Measurements from ENCODE around the gene DISC1. TPM values are rescaled to one million over a fixed set of nuclear protein-coding genes. Genes with fewer than 3 reads are reported as not detected.

DISC1 gene
- total RNA-seq, 1 donor from 2014 or later = 3.0 TPM

DNA sequence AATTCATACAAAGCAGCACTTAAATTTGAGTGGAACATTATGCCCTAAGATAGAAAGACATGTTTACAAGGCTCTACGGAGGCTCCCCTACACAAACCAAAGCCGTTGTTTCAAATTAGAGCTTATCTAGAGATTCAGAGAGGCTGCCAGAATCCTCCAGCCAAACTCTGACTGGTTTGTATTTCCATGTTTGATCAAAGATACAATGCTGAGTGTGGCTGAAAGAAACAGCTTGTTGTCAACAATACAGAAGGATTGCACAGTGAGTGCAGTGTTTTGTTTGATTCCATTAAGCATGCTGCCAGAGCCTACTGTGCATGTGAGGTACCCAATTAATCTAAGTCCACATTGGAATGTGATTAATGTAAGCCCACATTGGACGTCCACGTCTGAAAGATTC, 402.7 kb downstream of the DISC1 start:
- DNase-seq (ENCODE audit: low read depth in 2 of 2) = no peak

DNA sequence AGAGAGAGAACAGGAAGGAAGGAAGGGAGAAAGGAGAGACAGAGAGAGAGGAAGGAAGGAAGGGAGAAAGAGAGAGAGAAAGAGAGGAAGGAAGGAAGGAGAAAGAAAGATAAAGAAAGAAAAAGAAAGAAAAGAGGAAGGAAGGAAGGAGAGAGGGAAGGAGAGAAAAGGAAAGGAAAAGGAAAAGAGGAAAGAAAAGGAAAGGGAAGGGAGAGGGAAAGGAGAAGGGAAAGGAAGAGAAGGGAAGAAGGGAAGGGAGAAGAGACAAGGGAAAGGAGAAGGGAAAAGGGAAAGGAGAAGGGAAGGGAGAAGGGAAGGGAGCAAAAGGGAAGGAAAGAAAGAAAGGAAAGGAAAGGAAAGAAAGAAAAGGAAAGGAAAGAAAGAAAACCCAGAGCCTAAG, 404.6 kb downstream of the DISC1 start:
- DNase-seq (ENCODE audit: low read depth in 2 of 2) = no peak

DNA sequence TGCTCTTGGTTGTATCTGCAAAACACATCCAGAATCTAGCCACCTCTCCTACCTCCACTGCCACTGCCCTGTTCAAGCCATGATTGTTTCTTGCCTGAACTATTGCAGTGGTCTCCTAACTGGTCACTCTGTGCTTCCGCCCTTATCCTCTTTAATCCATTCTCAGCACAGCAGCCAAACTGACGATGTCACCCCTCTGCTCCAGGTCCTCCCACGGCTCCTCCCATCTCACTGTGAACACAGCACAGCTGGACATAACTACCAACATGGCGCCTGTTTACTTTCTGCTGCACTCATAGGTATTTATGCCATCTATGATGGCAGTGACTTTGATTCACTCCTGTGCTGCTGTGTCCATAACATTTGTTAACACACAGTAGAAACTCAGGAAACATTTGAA, 406.7 kb downstream of the DISC1 start:
- DNase-seq (ENCODE audit: low read depth in 2 of 2) = no peak

- DNase-seq (ENCODE audit: low read depth in 2 of 2) = no peak
These were observed 408.0 kb downstream of the DISC1 start for GRCh38 chr1:232034556-232034955.

DNA sequence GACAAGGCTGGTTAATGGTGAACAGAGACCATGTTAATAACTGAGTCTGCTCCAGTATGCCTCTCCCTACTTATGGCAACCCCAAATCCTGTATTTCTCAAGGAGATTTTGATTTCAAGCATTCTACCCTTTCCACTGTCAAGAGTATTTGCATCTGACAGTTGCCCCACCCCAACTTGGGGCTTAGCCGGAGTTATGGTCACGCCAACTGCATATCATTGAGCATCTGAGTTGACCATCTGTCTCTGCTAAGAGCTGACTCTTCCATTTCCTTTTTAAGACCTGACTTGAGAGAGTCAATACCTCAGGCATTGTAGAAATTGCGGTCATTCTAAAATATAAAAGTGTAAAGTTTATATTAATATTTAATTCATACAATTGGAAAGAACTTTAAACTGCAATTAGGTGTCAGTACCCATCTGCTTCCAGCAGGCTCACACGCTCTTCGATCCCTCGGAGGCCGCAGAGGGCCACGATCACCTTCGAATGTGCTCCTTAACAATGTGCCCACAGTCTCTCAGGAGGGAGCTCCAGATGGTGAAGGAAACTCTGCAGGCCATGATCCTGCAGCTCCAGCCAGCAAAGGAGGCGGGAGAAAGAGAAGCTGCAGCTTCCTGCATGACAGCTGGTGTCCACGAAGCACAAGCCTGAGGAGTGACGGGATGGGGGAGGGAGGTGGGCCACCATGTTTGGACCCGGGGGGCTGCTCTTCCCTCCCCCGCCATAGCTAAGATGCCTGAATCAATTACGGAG, 409.8 kb downstream of the DISC1 start:
- DNase-seq (ENCODE audit: low read depth in 2 of 2) = no peak

DNA sequence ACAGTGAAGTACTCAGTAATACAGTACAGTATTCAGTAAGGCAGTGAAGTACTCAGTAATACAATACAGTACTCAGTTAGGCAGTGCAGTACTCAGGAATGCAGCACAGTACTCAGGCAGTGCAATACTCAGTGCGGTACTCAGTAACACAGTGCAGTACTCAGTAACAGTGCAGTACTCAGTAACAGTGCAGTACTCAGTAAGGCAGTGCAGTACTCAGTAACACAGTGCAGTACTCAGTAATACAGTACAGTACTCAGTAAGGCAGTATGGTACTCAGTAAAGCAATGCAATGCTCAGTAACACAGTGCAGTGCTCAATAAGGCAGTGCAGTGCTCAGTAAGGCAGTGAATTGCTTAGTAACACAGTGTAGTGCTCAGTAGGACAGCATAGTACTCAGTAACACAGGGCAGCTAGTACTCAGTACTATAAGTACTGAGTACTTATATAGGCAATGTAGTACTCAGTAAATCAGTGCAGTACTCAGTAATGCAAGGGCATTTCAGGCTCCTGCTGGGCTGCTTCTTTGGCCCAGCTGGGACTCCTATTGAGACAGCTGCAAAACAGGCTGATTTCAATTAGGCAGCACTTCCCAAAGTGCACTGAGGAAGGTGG, 411.3 kb downstream of the DISC1 start:
- no peak for DNase-seq (ENCODE audit: low read depth in 2 of 2)

DNA sequence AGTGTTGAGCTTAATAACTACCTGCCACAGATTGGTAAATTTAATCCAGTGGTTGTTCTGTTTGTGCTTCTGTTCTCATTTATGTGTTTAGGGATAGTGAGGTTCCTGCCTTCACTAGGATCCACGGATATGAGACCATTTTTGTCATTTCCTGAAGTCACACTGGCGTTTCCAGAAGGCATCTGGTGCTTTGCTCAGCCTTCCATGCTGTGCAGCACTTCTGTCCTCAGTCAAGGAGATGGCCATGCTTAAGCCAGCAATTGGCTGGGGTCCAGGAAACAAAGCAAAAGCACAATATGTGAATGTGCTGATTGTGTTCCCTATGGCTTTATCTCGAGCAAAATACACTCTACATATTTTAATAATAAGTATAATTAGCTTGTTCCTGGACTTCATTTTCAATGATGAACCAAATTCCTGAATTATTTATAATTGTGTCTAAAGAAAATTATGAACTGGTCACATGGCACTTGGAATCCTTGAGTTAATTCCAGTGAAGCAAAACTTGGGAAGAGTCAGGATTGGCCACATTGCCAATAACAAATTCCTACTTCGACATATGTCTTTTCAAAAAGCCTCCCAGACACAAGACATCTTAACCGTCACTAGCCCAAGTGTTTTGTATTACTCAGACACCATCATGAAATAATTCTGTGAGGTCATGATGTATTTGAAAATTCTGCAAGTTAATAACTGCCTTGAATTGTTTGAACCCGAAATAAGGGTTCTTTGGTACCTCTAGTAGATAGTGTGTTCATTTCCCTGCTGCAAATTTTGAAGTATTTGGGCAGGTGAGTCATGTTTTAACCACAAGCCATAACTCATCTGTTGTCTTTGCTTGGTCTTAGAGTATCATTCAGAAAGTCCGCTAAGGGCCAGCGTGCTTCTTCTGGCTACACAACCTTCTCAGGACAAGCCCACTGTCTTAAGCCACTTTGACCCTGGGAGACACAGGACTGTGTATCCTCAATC, 412.4 kb downstream of the DISC1 start:
- peak; percentile 18 to 75 for DNase-seq (ENCODE audit: low read depth in 2 of 2)

DNA sequence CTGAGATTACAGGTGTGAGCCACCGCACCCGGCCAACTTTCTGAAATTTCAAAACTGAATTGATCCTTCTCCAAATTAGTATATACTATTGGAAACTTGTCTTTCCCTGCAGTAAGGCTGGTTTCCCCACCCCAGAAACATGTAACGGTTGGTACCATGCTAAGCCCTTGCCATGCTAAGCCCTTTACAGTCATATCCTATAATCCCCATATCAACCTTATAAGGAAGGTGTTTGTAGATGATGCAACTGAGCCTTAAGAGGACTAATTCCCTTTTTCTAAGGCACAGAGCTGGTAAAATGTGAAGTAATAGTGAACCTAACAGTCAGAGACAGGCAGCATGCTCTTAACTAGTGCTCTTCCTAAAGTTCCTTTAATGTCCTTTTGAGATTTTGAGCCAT, 413.7 kb downstream of the DISC1 start:
- no peak for DNase-seq (ENCODE audit: low read depth in 2 of 2)

GRCh38 chr1:232044728-232045127, 418.1 kb downstream of the DISC1 start:
- no peak for DNase-seq (ENCODE audit: low read depth in 2 of 2)

DNA sequence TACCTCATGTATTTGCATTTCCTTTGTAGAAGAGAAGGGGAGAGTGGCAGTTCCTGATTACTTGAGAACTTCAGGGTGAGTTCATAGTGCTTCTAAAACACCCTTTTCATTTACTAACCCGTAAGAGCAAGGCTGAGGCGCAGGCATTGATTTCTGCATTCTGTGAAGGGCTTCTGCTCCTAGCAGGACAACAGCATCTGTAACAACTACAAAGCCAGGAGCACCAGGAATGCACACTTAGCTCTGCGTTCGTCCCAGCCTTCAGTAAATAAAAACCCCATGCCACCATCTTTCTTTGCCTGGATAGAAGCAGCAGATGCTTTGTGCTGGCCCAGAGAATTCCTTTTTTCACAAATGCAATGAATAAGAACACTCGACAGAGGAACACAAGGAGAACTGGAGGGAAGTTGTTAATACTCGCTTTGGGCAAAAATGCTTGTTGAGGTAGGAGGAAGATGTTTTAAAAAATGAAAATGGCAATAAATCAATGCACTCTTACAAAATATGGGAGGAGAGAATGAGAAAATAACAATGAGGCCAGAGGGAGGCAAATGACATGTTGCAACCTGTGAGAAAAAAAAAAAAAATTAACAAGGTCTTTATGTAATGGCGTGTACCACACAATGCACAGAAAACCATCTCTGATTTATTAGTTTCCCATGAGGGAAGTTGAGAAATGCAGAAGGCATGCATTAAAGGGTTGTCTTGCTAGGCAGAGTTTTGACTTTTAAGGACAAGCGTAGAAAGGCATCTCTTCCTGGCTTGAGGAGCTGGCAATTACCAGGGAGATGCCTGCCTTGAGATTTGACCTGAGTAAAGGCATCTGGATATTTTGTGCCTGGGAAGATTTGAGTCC, 418.8 kb downstream of the DISC1 start:
- no peak for DNase-seq (ENCODE audit: low read depth in 2 of 2)

- DNase-seq (ENCODE audit: low read depth in 2 of 2) = peak in 1 of 2 donors; percentile 15
These were observed 420.1 kb downstream of the DISC1 start for GRCh38 chr1:232046451-232047306.

GRCh38 chr1:232047473-232047872, 420.9 kb downstream of the DISC1 start:
- peak in 1 of 2 donors; percentile 2 for DNase-seq (ENCODE audit: low read depth in 2 of 2)

DNA sequence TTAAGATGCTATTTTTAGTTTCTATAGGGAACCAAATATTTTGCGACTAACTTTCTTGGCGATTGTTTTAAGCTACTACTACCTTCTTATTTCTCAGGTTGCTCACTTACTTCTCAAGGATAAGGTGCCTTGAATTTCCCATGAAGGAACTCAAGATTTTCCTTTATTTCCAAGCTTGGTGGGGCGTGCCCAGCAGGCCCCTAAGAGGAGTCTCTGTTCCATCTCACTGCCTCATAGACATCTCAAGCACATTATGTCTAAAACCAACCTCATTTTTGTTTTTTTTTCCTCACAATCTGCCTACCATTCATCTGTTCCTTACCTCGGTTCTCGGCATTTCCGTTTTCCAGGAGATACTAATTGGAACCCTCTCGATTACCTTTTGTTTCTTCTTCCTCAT, 421.9 kb downstream of the DISC1 start:
- no peak for DNase-seq (ENCODE audit: low read depth in 2 of 2)

DNA sequence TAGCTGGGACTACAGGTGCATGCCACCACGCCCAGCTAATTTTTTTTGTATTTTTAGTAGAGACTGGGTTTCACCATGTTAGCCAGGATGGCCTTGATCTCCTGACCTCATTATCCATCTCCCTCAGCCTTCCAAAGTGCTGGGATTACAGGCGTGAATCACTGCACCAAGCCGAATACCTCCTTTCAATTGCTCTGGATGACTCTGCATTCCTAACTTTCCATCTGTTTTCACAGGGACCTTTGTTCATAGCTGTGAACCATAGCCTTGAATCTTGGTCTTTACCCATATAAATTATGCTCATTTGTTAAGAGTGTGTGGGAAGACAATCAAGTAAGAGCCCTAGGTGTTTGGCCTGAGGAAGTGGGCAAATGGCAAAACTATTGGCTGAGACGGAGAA, 422.7 kb downstream of the DISC1 start:
- no peak for DNase-seq (ENCODE audit: low read depth in 2 of 2)

DNA sequence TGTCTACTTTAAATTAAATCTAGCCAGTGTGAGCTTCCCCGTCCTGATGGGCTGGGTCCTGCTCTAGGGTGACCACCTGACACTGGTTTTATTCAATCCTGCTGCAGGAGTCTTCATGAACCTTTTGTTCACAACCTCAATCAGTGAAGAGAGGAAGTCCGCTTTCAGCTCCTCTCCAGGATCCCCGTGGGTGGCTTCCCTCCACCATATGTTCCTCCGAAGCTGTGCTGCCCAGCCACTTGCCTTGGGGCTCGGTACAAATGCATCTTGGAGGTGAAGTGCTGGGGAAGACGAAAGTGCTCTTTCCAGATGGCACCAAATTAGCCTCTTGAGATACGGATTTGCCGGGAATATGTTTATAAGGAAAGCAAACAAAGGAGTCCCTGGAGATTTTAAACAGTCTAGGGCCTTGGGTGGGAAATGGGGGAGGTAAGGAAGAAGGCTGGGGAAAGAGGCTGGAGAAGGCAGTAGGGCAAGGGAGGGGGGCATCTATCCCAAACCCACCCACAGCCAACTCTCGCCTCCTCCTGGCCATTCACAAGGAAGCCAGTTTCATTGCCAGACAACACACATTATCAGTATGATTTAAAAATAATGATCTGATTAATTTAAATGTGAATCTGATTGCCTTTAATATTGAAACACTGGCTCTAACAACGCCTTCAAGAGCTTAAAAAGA, 430.8 kb downstream of the DISC1 start:
- DNase-seq (ENCODE audit: low read depth in 2 of 2) = no peak

- DNase-seq (ENCODE audit: low read depth in 2 of 2) = no peak
These were observed 431.3 kb downstream of the DISC1 start for GRCh38 chr1:232057896-232058274.

DNA sequence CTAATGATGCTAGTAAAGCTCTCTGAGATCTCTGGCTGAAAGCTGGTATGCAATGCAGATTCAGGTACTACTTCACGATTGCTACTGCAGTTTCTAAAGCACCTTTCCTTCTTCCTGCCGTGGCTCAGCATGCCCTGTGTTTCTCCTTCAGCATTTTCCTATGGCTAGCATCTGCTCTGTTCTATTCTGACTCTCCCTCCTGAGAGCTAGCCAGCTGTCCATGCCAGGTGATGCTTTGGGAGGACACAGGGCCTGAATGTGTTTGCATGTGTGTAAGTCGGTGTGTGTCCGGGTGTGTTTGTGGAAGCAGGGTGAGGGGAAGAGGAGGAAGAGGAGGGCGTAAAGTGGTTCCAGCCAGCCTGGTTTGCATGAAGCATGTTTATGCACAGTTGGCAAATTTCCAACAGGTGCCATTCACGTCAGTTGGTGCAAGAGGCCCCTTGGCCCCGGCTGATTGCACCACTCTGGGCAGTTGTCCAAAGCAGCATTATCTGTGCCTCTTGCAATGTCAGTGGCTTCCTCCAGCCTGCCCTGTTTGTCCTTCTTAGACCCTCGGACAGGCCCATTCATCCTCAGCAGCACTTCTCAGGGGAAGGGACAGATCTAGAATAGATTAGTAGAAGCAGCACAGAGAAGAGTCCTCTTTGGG, 433.3 kb downstream of the DISC1 start:
- DNase-seq (ENCODE audit: low read depth in 2 of 2) = no peak

DNA sequence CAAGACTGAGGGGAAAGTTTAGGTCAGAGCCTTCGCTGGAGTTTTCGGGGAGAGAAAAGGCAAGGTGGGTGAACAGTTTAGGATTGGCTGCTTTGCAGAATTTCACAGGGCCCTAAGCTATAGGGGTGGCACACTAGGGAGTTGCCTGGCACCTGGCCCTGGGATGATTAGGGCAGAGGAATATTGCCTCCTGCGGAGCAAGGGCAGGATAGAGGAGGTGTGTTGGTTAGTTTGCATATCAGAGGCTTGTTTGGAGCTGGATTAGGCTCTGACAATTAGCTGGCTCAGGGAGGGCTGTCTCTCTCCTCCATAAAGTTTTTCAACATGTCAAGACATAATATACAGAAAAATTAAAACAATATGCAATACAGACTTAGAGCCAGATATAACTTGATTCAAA, 436.4 kb downstream of the DISC1 start:
- no peak for DNase-seq (ENCODE audit: low read depth in 2 of 2)

GRCh38 chr1:232066521-232066920, 439.9 kb downstream of the DISC1 start:
- DNase-seq (ENCODE audit: low read depth in 2 of 2) = no peak

Measured in lung microvascular endothelial cell (primary cell).